ENCODE measurements around the gene FXYD2. TPM values are rescaled to one million over a fixed set of nuclear protein-coding genes. Genes with fewer than 3 reads are reported as not detected.

FXYD2 gene
- total and polyA plus RNA-seq, 10 of the 15 experiments (the other 5 are each of a cell fraction or from before 2014, with no cell fraction given): 1.2 to 4.5 (median 2.4) TPM

- no peak overlapping the region for H3K4me2 ChIP-seq (ENCODE audit: control insufficient read depth, insufficient read depth)
- ATAC-seq (peak; percentile 80), DNase-seq (ENCODE audit: low read depth, low spot score) (no peak), FAIRE-seq (no peak)
- H3K4me1 ChIP-seq (ENCODE audit: control insufficient read depth, insufficient read depth, low read length): peaks cover 17% of the 10 kb centered on the region
- CTCF ChIA-PET: interaction anchor here (0.9 to 8.8 kb wide), 24 partner anchors 9 to 406 kb away, joined by 3 to 360 read pairs (median 9); partner anchors contain the start of genes FXYD2 and IL10RA
- SMC1A ChIA-PET (ENCODE audit: uncharacterized antibody, unreplicated experiment): interaction anchor here (0.6 to 12.1 kb wide), 24 partner anchors 9 to 383 kb away, joined by 3 to 318 read pairs (median 6); no protein-coding TSS in a partner anchor
- WGBS (ENCODE audit: insufficient coverage, insufficient replicate concordance, low lambda C conversion rate, missing lambda C conversion rate): 42% methylated on average over 12 of the region's 12 CpGs
- no TSS peak for BruUV-seq (replicated peaks)
- H3K4me3 ChIP-seq: no peak overlapping the region
- no peak overlapping the region for H2AFZ ChIP-seq (ENCODE audit: control insufficient read depth, low read depth, low read length)
- RAD21 ChIA-PET (ENCODE audit: unreplicated experiment): interaction anchor here (0.6 to 6.4 kb wide), 20 partner anchors 8 to 678 kb away, joined by 3 to 273 read pairs (median 5); partner anchors contain the start of gene IL10RA
- no peaks in the 10 kb centered on the region for H4K20me1 ChIP-seq (ENCODE audit: control insufficient read depth, insufficient read depth)
- TF ChIP-seq E4F1 (IDR thresholded peaks at IDR 0.05; ENCODE audit: borderline replicate concordance, partially characterized antibody): no peak
- peak in 1 of 2 experiments; percentile 41; a peak in 1 of 3 replicates for TF ChIP-seq EGR1 (IDR thresholded peaks at IDR 0.05; ENCODE audit: borderline replicate concordance in 1 of 2, low read depth in 2 of 2, low read length in 2 of 2)
- peak; percentile 40; the same call in 1 of the 2 replicates for TF ChIP-seq SMARCA5 (IDR thresholded peaks at IDR 0.05)
- TF ChIP-seq RFX5 (IDR thresholded peaks at IDR 0.05; ENCODE audit: low read depth, low read length): no peak
- peak; percentile 81; the same call in 1 of the 2 replicates for TF ChIP-seq ZNF217 (IDR thresholded peaks at IDR 0.05)
- intact Hi-C loops (cut with micrococcal nuclease; ENCODE audit: unreplicated experiment): loop anchor here (5.0 kb wide), 1 partner anchor 381 kb away; no protein-coding TSS in a partner anchor
- H3K9ac ChIP-seq (ENCODE audit: control insufficient read depth, insufficient read depth, low read length): no peak overlapping the region
- POLR2A ChIA-PET: interaction anchor here (0.6 to 2.8 kb wide), 4 partner anchors 9 to 380 kb away, joined by 3 to 47 read pairs (median 4); no protein-coding TSS in a partner anchor
- no peaks in the 10 kb centered on the region for H3K79me2 ChIP-seq (ENCODE audit: control insufficient read depth, insufficient read depth, low read length)
- H3K9me3 ChIP-seq (replicated peaks; ENCODE audit: control insufficient read depth, insufficient read depth, low read length): no peaks in the 10 kb centered on the region
- H3K36me3 ChIP-seq (ENCODE audit: control insufficient read depth in 2 of 2, insufficient read depth in 2 of 2, low read length in 1 of 2): no peaks in the 10 kb centered on the region
- in situ Hi-C loops (cut with MboI): no loop called here
- no peak overlapping the region for H3K27ac ChIP-seq (ENCODE audit: control insufficient read depth, insufficient read depth)
- no peaks in the 10 kb centered on the region for H3K27me3 ChIP-seq (replicated peaks in 1 of 2; ENCODE audit: control insufficient read depth in 2 of 2, insufficient read depth in 2 of 2, low read length in 1 of 2)
Observed at GRCh38 chr11:117808784-117809183, 15.8 kb downstream of the FXYD2 start.
